GM04503 (cell line): ENCODE results near the gene LIX1L.

Experiments used
- DNase-seq: peaks from one replicate; pipeline ENCODE4 v3.0.0-alpha.2; 2012; ENCODE audit warnings: low read depth

LIX1L gene

DNA sequence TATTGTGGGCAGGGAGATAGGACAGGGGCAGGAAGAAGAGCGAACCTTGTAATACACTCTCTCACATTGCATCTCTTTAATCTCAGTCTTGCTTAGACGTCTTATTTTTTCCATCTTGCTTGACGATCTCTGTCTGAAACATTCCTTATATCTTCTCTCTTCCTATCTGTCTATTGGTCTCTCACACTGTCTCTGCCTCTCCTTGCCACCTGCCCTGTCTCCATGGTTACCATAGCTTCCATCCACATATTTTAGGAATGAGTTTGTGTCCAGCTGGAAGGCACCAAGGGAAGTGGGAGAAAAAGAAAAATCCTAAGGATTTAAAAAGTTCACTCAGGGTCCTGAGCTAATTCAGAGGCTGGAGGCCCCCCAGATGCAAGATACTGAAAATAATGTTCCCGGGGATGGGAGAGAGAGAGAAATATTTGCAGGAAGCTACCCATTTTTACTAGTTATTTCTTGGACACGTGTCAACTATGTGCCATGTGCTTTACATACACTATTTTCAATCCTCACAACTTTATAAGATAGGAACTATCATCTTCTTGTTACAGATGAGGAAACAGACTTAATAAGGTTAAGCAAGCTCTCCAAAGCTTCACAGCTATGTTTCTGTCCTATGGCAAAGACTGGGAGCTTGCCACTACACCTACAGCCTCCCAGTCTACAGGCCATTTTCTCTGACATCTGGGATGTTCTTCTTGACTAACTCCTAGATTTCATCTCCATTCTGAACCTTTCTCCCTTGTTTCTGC lies 5.6 kb upstream of the LIX1L start:
- no peak for DNase-seq

DNA sequence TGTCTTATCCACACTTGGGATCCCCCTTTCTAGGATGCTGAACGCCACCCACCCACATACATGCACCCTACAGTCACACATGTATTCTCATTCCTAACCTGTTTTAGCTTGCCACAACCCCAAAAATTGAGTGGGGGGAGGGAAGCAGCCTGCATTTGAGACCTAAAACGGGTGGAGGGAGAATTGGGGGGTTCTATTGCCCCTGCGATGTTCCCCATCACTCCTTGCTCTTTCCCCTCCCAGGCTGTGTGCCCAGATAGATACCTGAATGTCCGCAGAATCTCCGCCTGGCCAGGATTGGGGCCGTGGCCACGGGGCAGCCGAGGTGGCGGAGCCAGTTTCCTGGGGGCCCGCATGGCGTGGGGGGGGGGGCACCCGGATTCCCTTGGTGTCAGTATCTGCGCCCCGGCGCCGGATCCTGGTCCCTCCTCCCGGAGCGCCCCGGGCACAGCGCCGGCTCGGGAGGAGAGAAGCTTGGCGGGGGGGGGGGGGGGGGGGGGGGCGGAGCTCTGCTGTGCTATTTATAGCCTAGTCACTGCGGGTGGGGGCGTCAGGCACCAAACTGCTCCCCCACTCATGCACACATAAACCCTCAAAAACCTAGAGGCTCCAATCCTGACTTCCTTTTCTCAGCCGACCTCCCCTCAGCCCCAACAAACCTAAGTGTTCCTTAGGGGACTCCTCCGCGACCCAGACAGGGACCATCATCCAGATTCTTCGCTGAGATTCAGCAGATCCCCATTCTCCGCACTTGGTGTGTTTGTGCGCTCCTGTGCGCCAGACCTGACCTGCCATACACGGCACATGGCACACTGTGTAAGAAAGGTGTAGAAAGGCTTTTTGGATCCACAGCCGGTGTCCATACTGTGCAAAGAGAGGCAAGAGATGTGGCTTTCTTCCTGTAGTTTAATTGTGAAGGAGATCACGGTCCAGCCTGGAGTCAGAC lies 4.6 kb upstream of the LIX1L start:
- DNase-seq, result no peak

DNA sequence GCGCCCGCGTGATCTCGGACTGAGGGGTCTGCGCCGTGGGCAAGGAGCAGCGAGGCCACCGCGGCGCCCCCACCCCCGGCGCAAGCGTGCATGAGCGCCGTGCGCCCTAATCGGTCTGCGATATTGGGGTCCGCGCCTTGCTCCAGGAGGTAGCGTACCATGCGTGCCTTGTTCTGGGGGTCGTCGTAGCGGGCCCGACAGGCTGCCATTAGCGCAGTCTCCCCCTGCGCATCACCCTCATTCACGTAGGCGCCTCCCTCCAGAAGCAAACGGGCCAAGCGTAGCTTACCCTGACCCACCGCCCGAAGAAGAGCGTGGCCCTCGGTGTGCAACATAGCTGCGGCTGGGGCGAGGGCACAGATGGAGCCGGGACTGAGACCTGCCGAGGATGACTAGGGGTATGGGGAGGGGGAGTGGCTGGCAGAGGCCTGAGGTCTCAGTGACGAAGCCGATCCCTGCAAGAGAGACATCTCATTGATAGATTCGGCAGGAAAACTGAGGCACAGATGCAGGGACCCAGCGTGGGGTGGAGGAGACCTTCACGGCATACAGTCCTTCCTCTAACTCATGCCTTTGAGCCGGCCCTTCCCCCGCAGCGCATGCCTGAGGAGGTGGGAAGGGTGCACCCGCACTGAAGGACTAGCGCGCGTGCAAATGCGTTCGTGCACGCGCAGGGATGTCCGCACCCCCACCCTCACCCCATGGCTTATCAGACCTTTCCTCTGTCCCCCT lies 3.8 kb upstream of the LIX1L start:
- DNase-seq, result no peak

DNA sequence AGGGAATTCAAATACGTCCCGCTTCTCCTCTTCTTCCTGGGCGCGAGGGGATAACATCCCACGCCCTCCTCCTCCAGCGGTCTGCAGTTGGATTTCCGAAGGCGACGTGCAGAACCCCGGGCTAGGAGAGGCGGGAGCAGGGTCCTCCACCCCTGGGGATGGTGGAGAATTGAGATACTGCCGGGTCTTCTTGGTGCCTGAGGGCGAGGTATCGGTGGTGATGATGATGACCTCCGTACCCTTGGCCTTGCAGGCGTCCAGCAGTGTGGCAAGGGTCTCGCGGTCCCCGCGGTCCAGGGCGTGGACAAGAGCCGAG lies 3.2 kb upstream of the LIX1L start:
- no peak for DNase-seq

DNA sequence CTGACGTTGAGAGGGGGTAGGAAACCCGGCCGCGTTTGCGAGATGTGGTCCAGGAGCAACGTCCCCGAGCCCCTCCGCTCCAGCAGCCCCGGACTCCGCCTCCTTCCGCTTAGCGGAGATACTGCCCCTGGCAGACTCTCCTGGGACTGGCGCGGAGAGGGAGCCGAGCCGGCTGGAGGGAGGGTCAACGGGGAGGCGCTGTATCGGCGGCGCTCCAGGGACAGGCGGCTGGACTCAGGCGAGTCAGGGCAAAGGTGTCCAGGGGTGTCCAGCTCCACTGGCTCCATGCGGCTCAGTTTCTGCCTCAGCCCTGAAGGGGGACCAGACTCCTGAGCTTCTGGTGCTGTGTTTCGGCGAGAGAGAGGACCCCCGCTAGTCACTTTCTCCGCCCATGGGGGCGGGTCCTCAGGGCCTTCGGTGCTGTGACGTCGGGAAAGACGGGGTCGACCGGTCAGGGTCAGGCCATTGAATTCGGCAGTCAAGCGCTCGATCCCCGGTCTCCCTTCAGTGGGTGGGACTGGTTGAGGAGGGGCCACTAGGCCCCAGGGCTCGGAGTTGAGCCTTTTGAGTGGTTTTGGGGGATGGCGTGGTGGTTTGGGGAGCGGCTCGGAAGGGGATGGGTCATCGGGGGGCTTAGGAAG lies 2.8 kb upstream of the LIX1L start:
- no peak for DNase-seq

DNA sequence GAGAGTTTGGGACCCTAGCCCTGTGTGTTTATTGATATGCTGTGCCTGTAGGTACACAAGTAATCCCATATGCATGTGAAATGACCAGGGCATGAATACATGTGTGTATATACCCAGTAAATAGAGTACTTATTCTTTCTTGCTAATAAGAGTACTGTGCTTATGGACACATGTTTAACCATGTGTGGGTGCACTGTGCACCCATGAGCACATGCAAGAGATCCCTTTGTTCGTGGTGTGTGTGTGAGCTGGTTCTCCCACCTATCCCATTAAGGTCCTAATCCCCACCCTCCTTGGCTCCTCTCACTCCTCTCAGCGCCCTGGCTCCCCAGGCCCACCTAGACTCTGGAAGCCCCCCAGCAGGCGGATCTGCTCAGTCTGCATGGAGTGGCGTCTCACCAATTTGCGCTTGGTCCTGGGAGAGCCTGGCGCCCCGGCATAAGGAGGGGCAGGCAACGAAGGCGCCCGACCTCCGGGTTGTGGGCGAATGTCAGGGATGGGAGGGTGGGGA lies 2.2 kb upstream of the LIX1L start:
- DNase-seq, result no peak

DNA sequence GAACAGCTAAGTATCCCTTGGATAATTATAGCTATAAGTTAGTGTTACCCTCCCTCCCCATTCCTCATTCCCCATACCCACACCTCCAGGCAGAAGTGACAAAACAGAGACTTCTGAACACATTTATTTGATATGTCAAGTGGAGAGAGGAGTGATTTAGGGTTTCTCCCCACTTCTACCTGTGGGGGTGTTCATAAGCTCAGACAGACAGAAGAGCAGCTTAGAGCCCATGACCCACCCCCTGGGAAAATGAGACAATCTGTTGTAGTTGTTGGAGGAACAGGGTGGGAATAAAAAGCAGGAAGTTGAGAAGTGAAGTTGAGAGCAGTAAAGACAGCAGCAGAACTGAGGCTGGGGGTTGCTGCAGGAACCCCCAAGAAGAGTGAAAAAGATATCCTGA lies 1.5 kb upstream of the LIX1L start:
- DNase-seq, result no peak

DNA sequence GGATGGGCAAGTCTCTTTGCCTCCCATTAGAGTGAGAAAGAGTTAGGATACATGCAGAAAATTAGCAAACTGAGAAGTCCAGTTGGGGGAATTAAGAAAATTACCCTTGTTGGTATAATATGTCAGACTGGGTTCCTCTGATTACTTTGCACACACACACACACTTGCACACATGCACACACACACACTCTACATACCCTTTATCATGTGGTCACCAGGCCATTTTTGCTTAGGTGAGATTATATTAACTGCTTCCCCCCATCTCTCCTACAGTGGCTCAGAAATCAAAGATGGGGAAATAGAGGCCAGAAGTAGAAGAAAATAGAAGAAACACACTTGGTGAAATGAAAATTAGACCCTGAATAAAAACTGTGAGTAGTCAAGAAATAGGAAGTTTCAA lies 917 bp upstream of the LIX1L start:
- no peak for DNase-seq

DNA sequence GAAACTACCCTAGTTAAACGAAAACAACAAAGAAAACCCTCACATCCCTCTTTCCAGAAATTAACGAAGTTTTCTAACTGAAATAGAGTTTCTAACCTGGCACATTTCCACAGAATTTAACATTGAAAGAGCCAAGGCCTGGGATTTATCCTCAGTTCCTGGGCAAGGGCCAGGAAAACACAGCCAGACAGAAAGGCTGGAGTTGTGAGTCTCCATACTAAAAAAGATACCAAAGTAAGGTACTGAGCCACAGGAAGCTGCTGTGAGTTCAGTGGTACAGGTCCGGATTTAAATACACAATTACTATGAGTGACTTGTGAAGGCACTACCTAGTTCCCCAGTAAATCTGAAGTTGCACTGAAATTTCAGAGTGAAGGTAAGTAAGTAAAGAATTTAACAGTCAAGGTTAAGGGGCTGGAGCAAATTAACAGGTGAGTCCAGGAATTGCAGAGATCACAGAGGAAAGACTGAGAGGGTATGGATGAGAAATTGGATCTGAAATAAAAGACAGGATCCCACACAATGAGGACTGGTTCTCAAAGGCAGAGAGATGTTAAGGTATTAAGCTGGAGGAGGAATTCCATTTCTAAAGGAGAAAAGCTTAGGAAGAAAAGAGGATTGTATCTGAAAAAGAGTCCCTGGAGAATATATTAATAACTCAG lies 905 bp downstream of the LIX1L start:
- no peak for DNase-seq

DNA sequence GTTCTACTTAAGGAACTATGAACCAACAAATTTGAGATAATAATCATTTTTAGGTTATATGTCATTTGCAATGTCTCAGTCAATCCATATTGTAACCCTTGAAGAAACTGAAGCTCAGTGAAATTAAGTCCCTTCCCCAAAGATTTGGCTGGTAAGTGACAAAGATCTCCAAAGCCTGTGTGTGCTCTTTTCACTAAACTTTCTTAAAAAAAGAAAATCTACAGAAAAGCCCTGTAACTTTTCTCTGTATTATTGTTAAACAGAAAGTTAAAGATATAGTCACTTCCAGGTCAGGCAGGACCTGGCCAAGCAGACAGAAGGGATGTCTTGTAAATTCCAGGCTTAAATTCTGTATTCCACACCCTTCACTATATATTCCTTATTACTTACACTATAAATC lies 1.5 kb downstream of the LIX1L start:
- DNase-seq, result no peak

DNA sequence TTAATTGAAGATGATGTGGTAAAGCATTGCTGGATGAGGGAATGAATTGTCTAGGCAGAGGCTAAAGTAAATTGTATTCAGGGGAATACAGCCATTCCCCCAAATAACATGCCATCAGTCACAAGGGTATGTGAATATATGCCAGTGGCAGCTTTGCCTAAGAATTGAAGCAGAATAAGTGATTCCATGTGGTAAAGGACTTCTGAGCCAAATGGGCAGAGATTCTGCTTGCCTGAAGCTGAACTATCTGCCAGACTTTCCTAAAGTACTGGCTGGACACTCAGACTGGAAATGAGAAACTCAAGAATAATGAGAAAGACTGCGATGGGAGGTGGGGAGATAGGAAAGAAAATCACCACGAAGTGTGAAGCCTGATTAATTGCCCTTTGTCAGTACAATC lies 2.4 kb downstream of the LIX1L start:
- DNase-seq, result no peak

DNA sequence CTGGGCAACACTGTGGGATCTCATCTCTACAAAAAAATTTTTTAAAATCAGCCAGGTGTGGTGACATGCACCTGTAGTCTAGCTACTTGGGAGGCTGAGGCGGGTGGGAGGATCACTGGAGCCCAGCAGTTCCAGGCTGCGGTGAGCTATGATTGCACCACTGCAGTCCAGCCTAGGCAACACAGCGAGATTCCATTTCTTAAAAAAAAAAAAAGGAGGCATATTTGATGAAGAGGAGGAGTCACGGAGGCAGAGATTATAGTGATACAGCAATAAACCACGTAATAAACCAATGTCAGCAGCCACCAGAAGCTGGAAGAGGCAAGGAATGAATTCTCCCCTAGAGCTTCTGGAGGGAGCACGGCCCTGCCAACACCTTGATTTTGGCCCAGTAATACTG lies 4.0 kb downstream of the LIX1L start:
- DNase-seq, result no peak

DNA sequence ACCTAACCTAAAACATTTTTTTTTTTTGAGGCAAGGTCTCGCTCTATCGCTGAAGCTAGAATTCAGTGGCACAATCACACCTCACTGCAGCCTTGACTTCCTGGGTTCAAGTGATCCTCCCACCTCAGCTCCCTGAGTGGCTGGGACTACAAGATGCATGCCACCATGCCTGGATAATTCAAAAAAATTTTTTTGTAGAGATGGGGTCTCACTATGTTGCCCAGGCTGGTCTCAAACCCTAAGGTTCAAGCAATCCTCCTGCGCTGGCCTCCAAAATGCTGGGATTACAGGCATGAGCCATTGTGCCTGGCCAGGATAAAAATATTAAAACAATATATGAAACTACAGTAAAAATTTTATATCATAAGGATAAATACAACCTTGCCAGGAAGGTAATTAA lies 4.9 kb downstream of the LIX1L start:
- DNase-seq, result no peak

DNA sequence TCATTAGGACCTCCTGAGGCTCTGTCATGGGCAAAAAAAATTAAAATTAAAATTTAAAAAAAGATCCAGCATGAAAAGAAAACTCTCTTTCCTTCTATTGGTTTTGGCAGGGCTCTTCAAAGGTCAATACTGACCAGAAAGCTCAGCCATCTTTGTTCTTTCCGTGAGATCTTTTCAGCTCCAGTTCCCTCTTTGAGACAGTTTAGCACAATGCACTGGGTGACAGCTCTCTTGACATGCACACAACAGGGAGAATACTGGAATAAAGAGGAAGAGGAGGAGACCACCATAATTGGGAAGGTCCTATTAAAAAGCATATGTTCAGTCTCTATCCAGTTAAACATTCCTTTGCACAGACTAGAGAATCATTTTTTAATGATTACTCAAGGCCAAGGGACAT lies 6.3 kb downstream of the LIX1L start:
- no peak for DNase-seq

DNA sequence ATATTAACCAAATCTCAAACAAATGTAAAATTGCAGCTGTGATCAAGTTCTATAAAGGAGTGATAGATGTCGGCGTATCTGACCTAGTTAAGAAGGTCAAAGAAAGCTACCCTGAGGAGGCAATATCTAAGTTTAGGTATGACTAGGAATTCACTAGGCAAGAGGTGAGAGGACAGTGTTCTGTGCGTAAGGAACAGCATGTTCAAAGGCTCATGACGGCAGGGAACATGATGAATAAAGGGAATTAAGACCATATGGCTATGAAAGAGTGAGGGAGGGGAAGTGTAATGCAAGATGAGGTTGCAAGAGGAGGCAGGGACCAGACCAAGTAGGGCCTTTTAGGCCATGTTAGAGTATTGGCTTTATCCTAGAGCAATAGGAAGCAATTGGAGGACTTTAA lies 8.6 kb downstream of the LIX1L start:
- DNase-seq, result no peak

DNA sequence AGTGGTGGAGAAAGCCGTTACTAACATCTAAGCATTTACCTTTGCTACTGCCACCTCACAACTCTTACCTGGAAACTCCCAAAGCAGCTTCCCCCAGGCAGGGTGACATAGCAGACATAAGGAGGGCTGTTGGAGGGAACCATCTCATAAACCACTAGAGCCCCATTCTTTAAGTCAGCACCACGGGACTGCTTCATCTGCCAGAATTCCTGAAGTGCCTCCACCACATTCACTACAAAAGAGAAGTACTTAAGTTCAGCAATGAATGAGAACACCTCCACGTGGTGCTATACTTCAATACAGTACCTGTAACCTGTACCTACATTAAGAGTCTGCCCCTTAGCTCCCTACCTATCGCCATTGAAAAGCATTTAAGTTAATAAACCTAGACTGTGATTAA lies 10.3 kb downstream of the LIX1L start:
- DNase-seq, result no peak

DNA sequence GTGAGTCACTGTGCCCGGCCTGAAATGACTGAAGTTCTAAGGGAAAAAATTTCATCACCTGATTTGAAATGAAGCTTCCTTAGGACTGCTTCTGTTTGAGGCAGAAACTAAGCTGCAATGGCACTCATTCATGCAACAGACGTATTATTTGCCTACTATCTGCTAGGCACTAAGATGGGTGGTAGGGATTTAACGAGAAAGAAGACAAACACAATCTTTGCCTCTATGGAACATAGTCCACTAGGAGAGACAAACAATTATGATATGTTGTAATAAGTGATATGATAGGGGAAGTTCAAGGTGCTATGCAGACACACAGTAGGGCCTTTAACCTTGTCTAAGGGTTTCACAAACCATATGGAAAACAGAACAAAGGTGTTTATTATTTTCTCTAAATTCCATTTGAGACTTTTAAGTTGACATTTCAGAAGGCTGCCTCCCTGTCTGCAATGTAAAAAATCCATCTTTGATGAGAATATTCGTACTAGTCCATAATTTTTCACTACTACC lies 11.3 kb downstream of the LIX1L start:
- DNase-seq, result no peak

DNA sequence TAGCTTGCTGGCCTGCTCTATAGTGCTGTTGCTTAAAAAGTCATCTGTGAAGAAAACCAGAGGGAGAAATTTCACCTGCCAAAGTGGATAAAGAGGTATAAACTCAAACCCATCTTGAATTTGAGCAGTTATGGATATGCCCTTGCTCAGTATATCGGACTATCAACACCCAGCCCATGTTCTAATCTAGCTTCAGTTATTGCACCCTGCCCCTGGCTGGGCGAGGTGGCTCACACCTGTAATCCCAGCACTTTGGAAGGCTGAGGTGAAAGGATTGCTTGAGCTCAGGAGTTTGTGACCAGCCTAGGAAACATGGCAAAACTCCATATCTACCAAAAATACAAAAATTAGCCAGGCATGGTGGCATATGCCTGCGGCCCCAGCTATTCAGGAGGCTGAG lies 13.3 kb downstream of the LIX1L start:
- DNase-seq, result no peak

DNA sequence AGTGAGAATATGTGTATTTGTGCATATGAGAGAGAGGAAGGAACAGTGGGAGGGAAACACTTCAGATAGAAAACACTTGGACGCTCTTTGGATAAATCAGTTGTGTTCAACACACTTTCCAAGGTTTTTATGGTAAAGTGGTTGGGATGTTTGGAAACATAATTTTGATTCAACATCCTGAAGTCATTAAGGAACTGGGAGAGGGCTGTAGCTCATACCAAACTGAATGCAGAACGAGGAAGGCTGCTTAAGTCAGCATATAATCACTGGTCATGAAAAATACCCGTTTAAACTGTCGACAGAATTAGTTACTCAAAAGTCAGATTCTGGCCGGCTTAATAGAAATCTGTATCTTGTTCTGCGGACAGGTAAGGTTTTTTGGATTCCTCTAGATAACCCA lies 14.9 kb downstream of the LIX1L start:
- DNase-seq, result no peak

DNA sequence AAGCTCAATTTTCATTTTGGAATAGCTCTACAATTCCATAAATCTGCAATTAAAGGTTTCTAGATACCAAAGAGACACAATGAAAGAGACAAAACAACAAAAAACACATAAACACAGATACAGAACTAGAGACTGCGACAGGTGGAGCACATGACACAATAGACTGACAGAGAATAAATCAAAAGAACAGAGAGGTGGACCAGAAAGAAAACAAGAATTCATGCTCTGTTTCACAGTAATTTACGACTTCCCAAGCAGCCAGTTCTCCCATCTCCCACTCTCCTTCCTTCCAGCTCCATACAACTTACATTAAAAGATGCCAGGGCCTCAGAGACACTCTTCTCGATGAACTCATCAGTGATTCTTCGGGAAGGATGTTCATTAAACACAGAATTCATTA lies 15.4 kb downstream of the LIX1L start:
- DNase-seq, result no peak

DNA sequence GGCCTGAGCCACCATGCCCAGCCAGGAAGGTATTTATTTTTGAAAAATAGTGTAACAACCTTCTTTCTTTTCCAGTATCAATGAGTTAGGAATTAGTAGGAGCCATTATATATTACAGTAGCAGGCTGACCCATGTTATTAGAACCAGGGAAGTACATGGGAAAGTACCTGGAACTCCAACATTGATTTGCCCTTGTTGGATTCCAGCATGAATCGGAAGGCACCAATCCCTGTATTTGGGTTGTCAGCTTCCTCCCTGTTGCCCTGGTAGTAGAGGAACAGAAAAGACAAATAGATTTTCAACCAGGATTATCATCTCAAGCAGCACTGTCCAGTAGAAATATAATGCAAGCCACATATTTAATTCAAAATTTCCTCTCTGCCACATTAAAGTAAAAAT lies 20.4 kb downstream of the LIX1L start:
- no peak for DNase-seq

DNA sequence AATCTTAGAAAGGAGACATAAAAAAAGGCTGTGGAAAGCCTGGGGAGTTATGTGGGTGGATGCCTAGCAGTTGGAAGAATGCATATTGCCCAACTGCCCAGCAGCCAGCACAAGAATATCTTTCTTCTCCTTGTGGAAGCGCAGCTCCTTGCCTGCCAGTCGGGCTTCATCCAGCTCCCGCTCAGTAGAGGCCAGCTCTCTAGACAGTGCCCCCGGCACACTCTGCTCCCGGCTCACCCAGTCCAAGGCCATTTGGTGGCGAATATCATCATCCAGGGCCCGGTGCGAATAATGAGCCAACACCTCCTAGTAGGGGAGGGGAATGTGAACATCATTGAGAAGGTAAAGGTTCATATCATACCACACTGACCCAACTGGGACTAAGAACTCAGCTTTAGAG lies 21.6 kb downstream of the LIX1L start:
- DNase-seq, result no peak
